Myocyte (in vitro differentiated cells): Measurements from ENCODE around the gene PPL. TPM values are rescaled to one million over a fixed set of nuclear protein-coding genes. Genes with fewer than 3 reads are reported as not detected.

ENCODE experiments used
- DNase-seq: peaks from one replicate; pipeline ENCODE4 v3.0.0-alpha.2; 2012; ENCODE audit warnings: low read depth
- total RNA-seq: library from RNA; depleted of rRNA; stranded (reverse); fragments of >200 nt; gene quantifications from 2 replicates; pipeline ENCODE4 v1.2.3, GENCODE V29; 2014

The PPL gene
- total RNA-seq, 1 donor from 2014 or later, result 5.9 TPM

DNA sequence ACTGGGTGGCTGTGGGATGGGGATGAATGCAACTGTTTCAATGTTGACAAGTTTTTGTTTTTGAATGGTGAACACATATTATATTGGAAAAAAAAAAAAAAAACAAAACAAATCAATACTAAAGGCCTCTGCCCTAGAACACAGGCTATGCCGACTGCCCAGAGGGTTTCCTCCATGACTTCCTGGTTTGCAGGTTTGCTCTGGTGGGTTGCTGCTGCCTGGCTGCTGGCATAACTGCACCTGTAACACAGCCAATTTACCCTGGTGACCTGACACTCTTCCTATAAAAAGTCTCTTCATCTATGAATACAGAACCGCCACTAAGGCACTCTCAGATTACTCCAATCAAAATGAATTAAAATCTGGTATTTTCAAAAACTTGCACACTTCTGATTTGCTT is 100.2 kb downstream of the PPL start:
- DNase-seq, result no peak

GRCh38 chr16:4833584-4833983 is 103.4 kb downstream of the PPL start:
- no peak for DNase-seq

DNA sequence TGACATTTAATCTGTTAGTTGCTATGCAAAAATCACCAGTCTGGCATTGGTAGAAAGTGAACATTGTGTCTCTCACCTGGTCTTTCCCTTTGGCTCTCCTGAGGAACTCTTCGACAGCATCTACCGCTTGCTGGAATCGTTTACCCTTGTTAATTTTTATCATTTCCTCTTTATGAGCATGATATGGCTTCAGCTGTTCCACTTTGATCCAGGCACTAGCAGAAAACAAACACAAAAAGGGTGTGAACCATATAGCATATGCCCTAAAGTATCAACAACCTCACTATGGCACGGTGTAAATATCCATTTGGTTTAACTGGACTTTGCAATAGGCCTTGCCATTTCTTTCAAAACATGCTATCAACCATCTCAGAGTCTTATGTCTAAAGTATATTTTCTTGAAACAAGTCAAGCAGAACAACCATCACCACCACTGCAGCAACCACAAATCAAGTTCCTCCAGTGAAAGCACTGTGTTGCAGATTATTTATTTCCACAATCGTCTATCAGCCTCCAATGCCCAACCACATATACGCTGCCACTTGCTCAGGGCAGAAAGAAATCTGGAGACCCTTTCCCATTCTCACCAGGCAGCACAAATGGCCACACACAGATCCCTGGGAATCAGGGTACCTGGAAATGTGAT is 104.1 kb downstream of the PPL start:
- no peak for DNase-seq

Other genes with a start within 250 kb of the PPL start
- gene NUDT16L1, start 243.6 kb downstream of the PPL start, total RNA-seq, result 81.4 and 102 TPM in 2 replicates
- 16.8 and 18.0 TPM in 2 replicates for gene ANKS3, start 202.9 kb downstream of the PPL start, total RNA-seq
- 0.91 and 1.1 TPM in 2 replicates for gene DNAAF8, start 202.6 kb downstream of the PPL start, total RNA-seq
- 10.9 and 16.1 TPM in 2 replicates for gene ZNF500, start 170.0 kb downstream of the PPL start, total RNA-seq
- not detected in 2 replicates for gene SEPTIN12, start 148.8 kb downstream of the PPL start, total RNA-seq
- gene SMIM22, start 141.8 kb downstream of the PPL start, total RNA-seq, result not detected in 2 replicates
- gene ROGDI, start 134.5 kb downstream of the PPL start, total RNA-seq, result 21.1 and 46.6 TPM in 2 replicates
- 39.7 and 56.3 TPM in 2 replicates for gene GLYR1, start 89.9 kb downstream of the PPL start, total RNA-seq
- 35.4 and 52.2 TPM in 2 replicates for gene UBN1, start 89.7 kb downstream of the PPL start, total RNA-seq
- gene SEC14L5, start 21.2 kb upstream of the PPL start, total RNA-seq, result 0.16 and 0.68 TPM in 2 replicates
- 14.4 and 38.8 TPM in 2 replicates for gene NAGPA, start 96.8 kb upstream of the PPL start, total RNA-seq
- gene C16orf89, start 128.8 kb upstream of the PPL start, total RNA-seq, result 0.43 and 0.94 TPM in 2 replicates
- 16.9 and 20.6 TPM in 2 replicates for gene ALG1, start 134.7 kb upstream of the PPL start, total RNA-seq
- gene EEF2KMT, start 160.6 kb upstream of the PPL start, total RNA-seq, result 25.1 TPM in 2 replicates